GM18861 (cell line): ENCODE data around the gene RRP1.

Source experiments
- ATAC-seq: cut with Tn5 transposase; IDR thresholded peaks from one replicate; pipeline ENCODE4 v1.9.1; 2021; ENCODE audit not compliant: unreplicated experiment

RRP1 gene

DNA sequence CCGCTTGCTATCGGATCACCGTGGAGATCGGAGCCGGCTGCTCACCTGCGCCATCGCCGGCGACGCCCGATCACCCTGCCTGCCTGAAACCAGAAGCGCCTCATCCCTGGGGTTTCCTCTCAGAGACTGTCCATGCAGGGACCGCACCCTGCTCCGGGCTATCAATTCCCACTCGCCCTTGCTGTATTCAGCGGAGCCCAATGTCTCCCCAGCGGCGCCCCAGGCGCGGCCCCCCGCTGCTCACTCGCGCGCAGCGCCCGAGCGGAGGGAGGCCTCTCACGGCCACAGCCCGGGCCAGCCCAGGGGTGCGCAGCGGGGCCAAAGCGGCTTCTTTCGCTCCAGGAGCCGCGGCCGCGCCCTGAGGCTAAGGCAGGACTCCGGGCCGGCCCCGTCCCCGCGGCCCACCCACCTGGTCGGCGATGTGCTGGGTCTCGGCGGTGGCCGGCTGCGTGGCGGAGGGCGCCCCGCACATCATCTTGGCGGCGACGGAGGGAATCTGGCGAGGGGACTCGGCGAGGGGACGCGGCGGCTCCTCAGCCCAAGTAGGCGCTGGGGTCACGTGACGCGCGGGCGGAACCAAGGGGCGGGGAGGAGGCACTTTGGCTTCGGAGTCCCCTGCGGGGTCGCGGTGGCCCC is 13.5 kb upstream of the RRP1 start, which contains the start of gene CSTB:
CSTB (minus strand) TSS at position 514 of the 636 bp plus-strand sequence; CDS start at position 475, 39 bp downstream.
- peak; percentile 42 for ATAC-seq

- ATAC-seq, result no peak
Measured at GRCh38 chr21:43777953-43778352, 11.4 kb upstream of the RRP1 start.

- ATAC-seq, result no peak
Measured at GRCh38 chr21:43778469-43779335, 10.7 kb upstream of the RRP1 start.

DNA sequence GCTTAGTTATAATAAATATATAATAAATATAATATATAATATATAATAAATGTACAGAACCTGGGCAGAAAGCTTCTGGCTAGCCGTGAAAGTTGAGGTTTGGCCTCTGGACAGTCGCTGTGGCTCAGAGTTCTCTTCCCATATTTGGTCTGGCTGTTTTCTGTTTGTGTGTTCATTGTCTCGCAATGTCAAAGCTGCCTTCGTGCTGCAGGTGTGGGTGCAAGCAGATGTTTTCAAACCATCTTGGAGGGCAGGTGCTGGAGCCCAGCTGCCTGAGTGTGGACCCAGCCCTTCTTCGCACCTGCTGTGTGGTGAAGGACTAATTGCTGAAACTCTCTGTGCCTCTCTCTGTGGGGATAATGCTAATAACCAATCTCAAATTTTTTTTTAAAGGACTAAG is 9.7 kb upstream of the RRP1 start:
- no peak for ATAC-seq

DNA sequence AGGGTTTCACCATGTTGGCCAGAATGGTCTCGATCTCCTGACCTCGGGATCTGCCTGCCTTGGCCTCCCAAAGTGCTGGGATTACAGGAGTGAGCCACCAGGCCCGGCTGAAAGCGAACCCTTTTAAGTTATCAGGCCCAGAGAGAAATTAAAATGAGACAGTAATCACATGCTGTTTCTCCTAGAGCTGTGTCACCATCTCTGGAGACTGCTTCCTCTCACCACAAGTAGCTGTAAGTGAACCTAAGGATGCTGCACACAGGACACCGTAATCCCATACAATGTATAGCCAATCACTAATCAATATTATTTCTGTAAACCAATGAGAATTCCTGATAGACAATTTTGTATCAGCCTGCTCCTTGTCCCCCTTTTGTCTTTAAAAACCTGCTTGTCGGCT is 7.5 kb upstream of the RRP1 start:
- no peak for ATAC-seq

DNA sequence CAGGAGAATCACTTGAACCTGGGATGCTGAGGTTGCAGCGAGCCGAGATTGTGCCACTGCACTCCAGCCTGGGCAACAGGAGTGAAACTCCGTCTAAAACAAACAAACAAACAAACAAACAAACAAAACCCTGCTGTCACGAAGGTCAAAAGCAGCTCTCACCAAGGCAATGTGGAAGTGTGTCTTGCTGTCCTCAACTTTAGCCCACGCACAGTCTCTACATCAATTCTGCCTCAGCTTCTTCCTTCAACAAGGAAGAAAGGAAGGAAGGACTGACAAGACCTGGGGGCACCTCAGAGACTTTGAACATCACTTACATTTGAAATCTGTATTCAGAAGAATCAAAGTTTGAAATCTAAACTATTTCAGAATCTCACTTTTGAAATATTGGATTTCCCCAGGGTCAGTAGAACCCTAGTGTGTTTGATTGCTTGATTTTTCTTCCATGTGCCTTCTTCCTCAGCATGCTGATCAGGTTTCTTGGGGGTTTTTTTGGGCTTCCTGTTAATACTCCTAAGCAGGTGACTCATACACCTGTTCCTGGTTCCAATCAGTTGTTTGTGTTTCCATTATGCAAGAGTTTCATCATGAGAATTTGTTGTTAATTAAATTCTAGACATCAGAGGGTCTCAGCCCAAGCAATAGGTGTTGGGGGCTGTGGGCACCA is 6.8 kb upstream of the RRP1 start:
- ATAC-seq, result no peak

DNA sequence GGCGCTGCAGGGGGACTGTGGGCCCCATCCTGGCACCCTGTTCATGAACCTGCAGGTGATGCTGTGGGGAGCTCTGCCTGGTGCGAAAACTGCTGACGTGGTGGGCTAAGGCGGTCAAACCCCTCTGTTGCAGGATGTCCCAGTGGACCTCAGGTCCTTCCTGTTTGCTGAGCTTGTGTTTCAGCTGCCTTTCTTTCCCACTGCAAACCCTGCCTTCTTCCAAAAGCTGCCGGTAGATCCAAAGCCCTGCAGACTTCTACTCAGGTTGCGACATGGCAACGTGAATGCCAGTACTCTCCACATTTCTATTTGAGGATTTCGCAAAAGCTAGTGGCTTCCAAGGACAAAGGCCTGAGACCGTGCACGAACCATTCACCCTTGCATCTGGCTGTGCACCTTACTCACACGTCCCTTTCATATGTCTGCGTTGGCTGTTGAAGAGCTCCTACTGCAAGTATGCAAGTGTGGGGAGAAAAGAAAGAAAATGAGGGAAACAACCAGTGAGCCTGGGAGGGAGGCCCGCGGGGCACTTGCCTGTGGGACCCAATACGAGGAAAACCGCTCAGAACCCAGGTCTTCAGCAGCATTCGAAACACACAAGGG is 6.2 kb upstream of the RRP1 start:
- no peak for ATAC-seq

- ATAC-seq, result no peak
Measured at GRCh38 chr21:43785134-43785533, 4.2 kb upstream of the RRP1 start.

DNA sequence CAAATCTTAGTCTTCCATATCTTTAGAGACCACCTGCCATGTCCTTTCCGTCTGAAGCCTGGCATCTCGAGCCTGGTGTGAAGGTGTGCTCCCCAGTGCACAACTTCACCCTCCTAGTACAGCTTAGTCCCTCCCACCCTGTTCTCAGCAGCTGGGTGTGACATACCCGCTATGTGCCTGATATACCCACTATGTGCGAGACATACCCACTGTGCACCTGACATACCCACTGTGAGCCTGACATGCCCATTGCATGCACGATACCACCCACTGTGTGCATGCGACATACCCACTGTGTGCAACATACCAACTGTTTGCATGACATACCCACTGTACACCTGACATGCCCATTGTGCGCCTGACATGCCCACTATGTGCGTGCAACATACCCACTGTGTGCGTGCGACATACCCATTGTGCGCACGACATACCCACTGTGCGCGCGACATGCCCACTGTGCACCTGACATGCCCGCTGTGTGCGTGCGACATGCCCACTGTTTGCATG is 3.0 kb upstream of the RRP1 start:
- no peak for ATAC-seq

DNA sequence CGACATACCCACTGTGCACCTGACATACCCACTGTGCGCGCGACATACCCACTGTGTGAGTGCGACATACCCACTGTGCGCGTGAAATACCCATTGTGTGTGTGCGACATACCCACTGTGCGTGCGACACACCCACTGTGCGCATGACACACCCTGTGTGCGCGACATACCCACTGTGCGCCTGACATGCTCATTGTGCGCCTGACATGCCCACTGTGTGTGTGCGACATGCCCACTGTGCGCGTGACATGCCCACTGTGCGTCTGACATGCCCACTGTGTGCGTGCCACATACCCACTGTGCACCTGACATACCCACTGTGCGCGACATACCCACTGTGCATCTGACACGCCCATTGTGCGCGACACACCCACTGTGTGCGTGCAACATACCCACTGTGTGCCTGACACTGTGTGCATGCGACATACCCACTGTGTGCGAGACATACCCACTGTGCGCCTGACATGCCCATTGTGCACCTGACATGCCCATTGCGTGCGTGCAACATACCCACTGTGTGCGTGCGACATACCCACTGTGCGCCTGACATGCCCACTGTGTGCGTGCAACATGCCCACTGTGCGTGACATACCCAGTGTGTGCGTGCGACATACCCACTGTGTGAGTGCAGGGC is 2.5 kb upstream of the RRP1 start:
- no peak for ATAC-seq

DNA sequence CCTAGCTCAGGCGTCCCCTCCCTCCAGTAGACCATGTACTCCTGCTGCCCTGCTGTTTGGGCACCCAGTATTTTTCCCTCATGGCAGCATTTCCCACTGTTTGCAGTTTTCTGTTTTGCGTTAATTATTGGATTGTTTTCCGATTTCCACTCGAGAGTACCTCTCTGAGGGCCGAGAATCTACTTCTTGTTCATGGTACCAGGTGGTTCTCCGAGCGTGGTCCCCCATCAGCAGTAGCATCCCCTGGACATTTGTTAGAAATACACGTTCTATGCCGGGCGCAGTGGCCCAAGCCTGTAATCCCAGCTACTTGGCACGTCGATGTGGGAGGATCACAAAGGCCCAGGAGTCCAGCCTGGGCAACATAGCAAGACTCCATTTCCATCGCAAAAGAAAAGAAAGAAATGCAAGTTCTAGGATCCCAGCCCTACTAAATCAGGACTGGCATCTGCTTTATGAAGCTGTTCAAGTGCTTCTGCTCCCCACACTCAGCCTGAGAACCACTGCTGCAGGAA is 690 bp downstream of the RRP1 start:
- no peak for ATAC-seq

DNA sequence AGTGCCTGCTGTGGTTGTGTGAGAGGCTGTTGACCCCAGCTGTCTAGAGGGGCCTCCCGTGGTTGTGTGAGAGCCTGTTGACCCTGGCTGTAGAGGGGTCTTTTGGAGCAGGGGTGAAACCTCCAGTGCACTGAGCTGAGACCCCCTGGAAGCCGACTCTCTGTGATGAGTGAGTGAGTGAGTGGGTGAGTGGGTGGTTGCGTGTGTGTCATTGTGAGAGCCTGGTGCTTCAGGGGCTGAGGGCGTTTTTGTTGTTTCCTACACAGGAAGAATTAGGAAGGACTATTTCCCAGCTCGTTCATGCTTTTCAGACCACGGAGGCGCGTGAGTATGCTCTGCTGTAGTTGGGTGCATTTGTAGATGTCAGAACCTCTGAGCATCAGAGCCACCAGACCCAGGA is 3.0 kb downstream of the RRP1 start:
- no peak for ATAC-seq

DNA sequence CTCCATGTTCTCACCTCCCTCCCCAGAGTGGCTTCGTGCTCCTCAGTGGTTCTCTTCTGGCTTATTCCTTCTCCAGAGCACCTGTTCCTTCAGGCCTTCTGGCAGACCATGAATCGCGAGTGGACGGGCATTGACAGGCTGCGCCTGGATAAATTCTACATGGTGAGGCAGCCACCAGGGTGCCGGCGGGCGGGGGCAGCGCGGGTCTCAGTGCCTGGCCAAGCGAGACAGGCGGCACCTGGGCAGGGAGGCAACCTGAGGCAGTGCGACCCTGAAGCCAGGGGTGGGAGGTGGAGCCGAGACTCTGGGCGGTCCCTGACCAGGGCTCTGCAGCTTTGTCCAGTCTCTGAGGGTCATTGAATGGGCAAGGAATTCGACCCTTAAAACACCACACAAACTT is 3.9 kb downstream of the RRP1 start:
- no peak for ATAC-seq

DNA sequence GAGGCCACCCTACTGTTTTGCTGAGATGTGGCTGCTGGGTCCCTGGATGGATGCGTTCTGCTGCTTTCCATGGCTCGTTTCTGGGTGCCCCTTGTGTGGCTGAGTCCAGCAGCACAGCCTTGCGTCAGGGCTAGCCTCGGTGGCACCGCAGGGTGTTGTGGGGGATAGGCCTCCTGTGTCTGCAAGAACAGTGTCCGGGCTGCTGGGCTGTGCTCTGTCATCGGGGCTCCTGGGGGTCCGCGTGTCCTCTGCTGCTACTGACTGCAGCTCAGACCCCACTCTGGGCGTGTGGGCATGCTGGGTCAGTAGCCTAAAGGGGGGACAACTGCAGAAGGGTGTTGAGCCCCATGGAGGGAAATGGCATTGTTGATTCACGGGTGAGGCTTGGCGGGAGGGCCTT is 4.9 kb downstream of the RRP1 start:
- no peak for ATAC-seq

- ATAC-seq, result no peak
Measured at GRCh38 chr21:43794857-43795256, 5.5 kb downstream of the RRP1 start.

DNA sequence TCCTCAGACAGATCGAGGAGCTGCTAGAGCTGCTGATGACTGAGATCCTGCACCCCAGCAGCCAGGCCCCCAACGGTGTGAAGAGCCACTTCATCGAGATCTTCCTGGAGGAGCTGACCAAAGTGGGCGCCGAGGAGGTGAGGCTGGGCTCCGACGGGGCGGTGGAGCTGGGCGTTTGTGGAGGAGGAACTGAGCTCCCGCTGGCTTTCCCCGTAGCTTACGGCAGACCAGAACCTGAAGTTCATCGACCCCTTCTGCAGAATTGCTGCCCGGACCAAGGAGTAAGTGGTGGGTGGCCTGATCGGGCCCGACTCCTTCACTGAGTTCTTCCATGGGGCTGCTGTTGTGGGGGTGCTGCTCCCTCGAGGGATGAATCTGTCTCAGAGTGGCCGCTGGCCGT is 8.0 kb downstream of the RRP1 start:
- no peak for ATAC-seq

DNA sequence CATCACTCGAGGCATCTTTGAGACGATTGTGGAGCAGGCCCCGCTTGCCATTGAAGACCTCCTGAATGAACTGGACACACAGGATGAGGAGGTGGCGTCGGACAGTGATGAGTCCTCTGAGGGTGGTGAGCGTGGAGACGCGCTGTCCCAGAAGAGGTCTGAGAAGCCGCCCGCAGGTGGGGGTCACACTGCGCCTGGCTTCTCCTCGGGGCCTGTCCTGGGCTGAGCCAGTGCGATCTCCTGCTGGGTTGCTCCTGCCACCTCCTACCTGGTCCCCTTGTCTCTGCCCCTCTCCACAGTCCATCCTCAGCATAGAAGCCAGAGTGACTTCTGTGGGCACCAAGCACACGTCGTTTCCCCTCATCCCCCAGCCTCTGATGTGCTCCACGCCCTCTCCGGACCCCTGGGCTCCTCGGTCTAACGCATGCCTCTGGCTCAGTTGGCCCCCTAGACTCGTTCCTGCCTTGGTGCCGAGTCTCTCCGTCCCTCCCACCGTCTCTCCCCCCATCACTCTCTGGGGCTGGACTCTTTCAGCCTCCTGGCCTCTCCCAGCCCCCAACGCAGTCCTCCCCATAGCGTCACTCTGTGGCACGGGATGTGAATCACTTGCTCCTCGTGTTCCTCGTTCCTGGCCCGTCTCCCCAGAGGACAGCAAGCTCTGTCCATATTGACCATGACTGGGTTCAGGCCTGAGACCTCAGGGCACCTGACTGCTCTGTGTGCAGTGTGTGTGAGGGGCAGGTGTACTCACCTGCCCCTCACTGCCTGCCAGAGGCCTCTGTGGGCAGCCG is 8.7 kb downstream of the RRP1 start:
- no peak for ATAC-seq

DNA sequence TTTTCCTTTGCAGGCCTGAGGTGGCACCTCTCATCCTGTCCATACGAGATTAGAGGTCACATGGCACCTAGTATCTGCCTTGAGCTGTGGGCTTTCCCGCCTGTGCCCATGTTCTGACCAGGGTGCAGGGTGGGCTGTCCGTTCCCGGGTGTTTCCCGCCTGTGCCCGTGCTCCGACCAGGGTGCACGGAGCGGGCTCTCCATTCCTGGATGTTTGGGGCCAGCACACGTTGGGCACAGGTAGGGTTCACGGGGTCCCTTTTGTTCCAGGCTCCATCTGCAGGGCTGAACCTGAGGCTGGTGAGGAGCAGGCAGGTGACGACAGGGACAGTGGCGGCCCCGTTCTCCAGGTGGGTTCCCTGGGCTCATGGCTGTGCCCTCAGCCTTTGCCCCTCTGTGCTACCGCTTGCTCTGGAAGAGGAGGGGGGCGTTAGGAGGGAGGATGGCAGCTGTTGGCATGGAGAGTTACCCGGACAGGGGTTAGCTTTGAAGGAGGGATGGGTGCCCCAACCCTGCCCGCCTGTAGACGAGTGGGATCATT is 10.0 kb downstream of the RRP1 start:
- ATAC-seq, result no peak

- no peak for ATAC-seq
Measured at GRCh38 chr21:43800124-43800523, 10.7 kb downstream of the RRP1 start.

GRCh38 chr21:43800566-43800965 is 11.2 kb downstream of the RRP1 start:
- ATAC-seq, result no peak
